GM18508 (cell line): ENCODE results near the gene PTPRE.

Experiments
- ATAC-seq: cut with Tn5 transposase; IDR thresholded peaks from one replicate; pipeline ENCODE4 v1.9.1; 2021; ENCODE audit warnings: moderate number of reproducible peaks; ENCODE audit not compliant: insufficient read depth, unreplicated experiment

PTPRE gene

GRCh38 chr10:127906548-127907377 is at the start of gene PTPRE:
TSS of gene PTPRE (plus strand) at chr10:127907103. CDS start at chr10:128040882, 133,779 bp downstream.
- no peak for ATAC-seq

- ATAC-seq: no peak
These were observed 46.3 kb upstream of the PTPRE start for GRCh38 chr10:127860592-127860991.

GRCh38 chr10:127863231-127863825 is 43.6 kb upstream of the PTPRE start:
- ATAC-seq: no peak

- no peak for ATAC-seq
These were observed 40.5 kb upstream of the PTPRE start for GRCh38 chr10:127866276-127867013.

- no peak for ATAC-seq
These were observed 39.1 kb upstream of the PTPRE start for GRCh38 chr10:127867805-127868204.

- no peak for ATAC-seq
These were observed 37.6 kb upstream of the PTPRE start for GRCh38 chr10:127869329-127869728.

GRCh38 chr10:127871631-127872010 is 35.3 kb upstream of the PTPRE start:
- ATAC-seq: no peak

- ATAC-seq: no peak
These were observed 34.7 kb upstream of the PTPRE start for GRCh38 chr10:127872011-127872761.

GRCh38 chr10:127872871-127873600 is 33.9 kb upstream of the PTPRE start:
- no peak for ATAC-seq

- no peak for ATAC-seq
These were observed 32.9 kb upstream of the PTPRE start for GRCh38 chr10:127873901-127874470.

- no peak for ATAC-seq
These were observed 32.0 kb upstream of the PTPRE start for GRCh38 chr10:127874671-127875448.

- no peak for ATAC-seq
These were observed 31.5 kb upstream of the PTPRE start for GRCh38 chr10:127875449-127875765.

- ATAC-seq: no peak
These were observed 31.0 kb upstream of the PTPRE start for GRCh38 chr10:127875916-127876315.

- no peak for ATAC-seq
These were observed 29.8 kb upstream of the PTPRE start for GRCh38 chr10:127877116-127877515.

GRCh38 chr10:127877699-127878098 is 29.2 kb upstream of the PTPRE start:
- no peak for ATAC-seq

GRCh38 chr10:127878475-127879055 is 28.3 kb upstream of the PTPRE start:
- ATAC-seq: no peak

GRCh38 chr10:127880557-127880956 is 26.3 kb upstream of the PTPRE start:
- no peak for ATAC-seq

GRCh38 chr10:127881262-127881661 is 25.6 kb upstream of the PTPRE start:
- ATAC-seq: no peak

- no peak for ATAC-seq
These were observed 24.5 kb upstream of the PTPRE start for GRCh38 chr10:127882391-127882790.
